Endothelial cell of umbilical vein (primary cell): Measurements from ENCODE around the gene ITGAE. TPM values are rescaled to one million over a fixed set of nuclear protein-coding genes. Genes with fewer than 3 reads are reported as not detected.
A peak's percentile ranks its signal among the peaks of the same experiment; 100 is the strongest.

Experiments used
- BruUV-seq: library from RNA; stranded (reverse); fragments of 400-500 nt; replicated peaks from 2 replicates; lab custom pipeline; 2021; lab: Mats Ljungman, UMichigan
- CTCF ChIA-PET: fragments of 300-600, 350-600 bp; sonication (Branson Sonifier 250); formaldehyde crosslinking; loops from one replicate; lab custom pipeline; 2021; ENCODE audit warnings: antibody characterized with exemption, inconsistent platforms; lab: Charles Lee
- POLR2A ChIA-PET: fragments of 300-600, 350-600 bp; sonication (Branson Sonifier 250); formaldehyde crosslinking; loops from one replicate; lab custom pipeline; 2021; ENCODE audit warnings: antibody characterized with exemption, inconsistent platforms; lab: Charles Lee
- DNase-seq: peaks from one replicate; pipeline ENCODE4 v3.0.0-alpha.2; 2011; ENCODE audit warnings: low read depth, low spot score
- FAIRE-seq: peaks from 2 replicates; lab custom pipeline; 2011; peaks lifted over from hg19 to GRCh38; lab: Jason Lieb, UNC
- H2AFZ ChIP-seq: 2 replicates; pipeline ENCODE4 v1.6.0; 2012; ENCODE audit warnings: low read depth, low read length, control low read depth, inconsistent platforms
- H3K27ac ChIP-seq: 2 replicates; pipeline ENCODE4 v1.5.1; 2011; ENCODE audit warnings: low read depth, mild to moderate bottlenecking, control low read depth, low read length, moderate library complexity; ENCODE audit not compliant: insufficient read depth
- H3K27me3 ChIP-seq, 2 experiments: 2 replicates each; pipeline versions ENCODE4 v1.6.0 to v1.6.1; 2011; ENCODE audit warnings: low read length in 2 of 2, mixed read lengths in 1 of 2; ENCODE audit not compliant: control insufficient read depth in 2 of 2, insufficient read depth in 2 of 2
- H3K36me3 ChIP-seq, 2 experiments: 2 replicates in 1 of 2; 3 replicates in 1 of 2; pipeline ENCODE4 v1.5.1; 2011; ENCODE audit warnings: low read length in 2 of 2, mild to moderate bottlenecking in 1 of 2, moderate library complexity in 1 of 2; ENCODE audit not compliant: control insufficient read depth in 2 of 2, insufficient read depth in 2 of 2; ENCODE audit errors: extremely low read depth in 1 of 2
- H3K4me1 ChIP-seq: 3 replicates; pipeline ENCODE4 v1.5.1; 2011; ENCODE audit warnings: mild to moderate bottlenecking, low read length; ENCODE audit not compliant: control insufficient read depth, insufficient read depth; ENCODE audit errors: extremely low read depth
- H3K4me2 ChIP-seq: 2 replicates; pipeline ENCODE4 v1.6.1; 2011; ENCODE audit warnings: low read length, control low read depth, mixed read lengths; ENCODE audit not compliant: insufficient read depth
- H3K4me3 ChIP-seq, 3 experiments: fragments of 200-600 bp in 1 of 3; sonication (generic), shearing (Covaris generic) in 1 of 3; replicated peaks in 1 of 3; 2 replicates each; pipeline ENCODE4 v1.5.1; 2011 to 2016; ENCODE audit warnings: control low read depth in 3 of 3, low read length in 3 of 3, mild to moderate bottlenecking in 2 of 3, inconsistent platforms in 1 of 3, low read depth in 1 of 3, moderate library complexity in 1 of 3; ENCODE audit not compliant: insufficient read depth in 1 of 3
- H3K79me2 ChIP-seq: 2 replicates; pipeline ENCODE4 v1.6.0; 2012; ENCODE audit warnings: low read length, inconsistent platforms; ENCODE audit not compliant: control insufficient read depth, insufficient read depth
- H3K9ac ChIP-seq: replicated peaks from 2 replicates; pipeline ENCODE3; 2011; ENCODE audit warnings: low read length, control low read depth; ENCODE audit not compliant: insufficient read depth; ENCODE audit errors: extremely low read depth
- H3K9me1 ChIP-seq: replicated peaks from 3 replicates; pipeline ENCODE4 v1.6.0; 2011; ENCODE audit warnings: mild to moderate bottlenecking, low read length; ENCODE audit not compliant: control insufficient read depth, insufficient read depth; ENCODE audit errors: extremely low read depth
- H3K9me3 ChIP-seq: replicated peaks from 2 replicates; pipeline ENCODE4 v1.5.1; 2012; ENCODE audit warnings: low read length, inconsistent platforms; ENCODE audit not compliant: control insufficient read depth, insufficient read depth
- H4K20me1 ChIP-seq: replicated peaks from 2 replicates; pipeline ENCODE3; 2011; ENCODE audit warnings: mild to moderate bottlenecking, low read length; ENCODE audit not compliant: control insufficient read depth, insufficient read depth; ENCODE audit errors: extremely low read depth
- EZH2 ChIP-seq: IDR thresholded peaks from 2 replicates; pipeline ENCODE4 v1.6.1; 2012; ENCODE audit warnings: borderline replicate concordance, low read depth, mild to moderate bottlenecking, moderate library complexity, low read length, inconsistent platforms; ENCODE audit not compliant: severe bottlenecking
- FOS ChIP-seq: IDR thresholded peaks from 2 replicates; pipeline ENCODE4 v1.6.1; 2011; ENCODE audit warnings: mild to moderate bottlenecking, low read length, moderate library complexity, borderline replicate concordance; ENCODE audit not compliant: insufficient read depth
- GATA2 ChIP-seq: IDR thresholded peaks from 2 replicates; pipeline ENCODE4 v1.7.0; 2011; ENCODE audit warnings: low read depth, mild to moderate bottlenecking, moderate library complexity, mixed read lengths, low read length; ENCODE audit not compliant: insufficient read length, insufficient read depth
- JUN ChIP-seq: IDR thresholded peaks from 2 replicates; pipeline ENCODE4 v1.6.1; 2011; ENCODE audit warnings: borderline replicate concordance, low read depth; ENCODE audit not compliant: insufficient read length, insufficient read depth
- MYC ChIP-seq: IDR thresholded peaks from one replicate; pipeline ENCODE4 v1.6.1; 2011; ENCODE audit warnings: mild to moderate bottlenecking, low read depth, low read length
- dilution Hi-C: fragments of 300-500 bp; cut with MboI; formaldehyde crosslinking; loops from one replicate; pipeline ENCODE4 v1.15.0; 2019; ENCODE audit warnings: low sequenced_read_pairs; ENCODE audit not compliant: extremely low pct_ligation_motif_present
- intact Hi-C: fragments of 100-400 bp; cut with micrococcal nuclease; formaldehyde crosslinking; loops from one replicate; pipeline ENCODE4 v1.10.0; 2022
- polyA plus RNA-seq, 4 experiments: library from polyadenylated mRNA; depleted of rRNA in 3 of 4; stranded (reverse) in 3 of 4; unstranded in 1 of 4; fragments of >200 nt; gene quantifications; 2 replicates each; pipeline versions ENCODE4 v1.2.1 to v1.2.3, GENCODE V29; 2011 to 2012; ENCODE audit warnings: missing spikeins in 1 of 4
- total RNA-seq: library from RNA; stranded (reverse); gene quantifications from 2 replicates; pipeline ENCODE4 v1.2.3, GENCODE V29; 2021
- TF ChIP-seq, protein P1 (sequence below): IDR thresholded peaks from 2 replicates; pipeline ENCODE4 v1.6.1; 2011; ENCODE audit not compliant: insufficient read depth, insufficient read length
- TF ChIP-seq, protein P2 (sequence below), 2 donors: IDR thresholded peaks; 1 replicate in 1 of 2; 2 replicates in 1 of 2; pipeline ENCODE4 v1.5.1; 2011; ENCODE audit warnings: low read length in 2 of 2, mild to moderate bottlenecking in 2 of 2, moderate library complexity in 2 of 2, control low read depth in 1 of 2, inconsistent platforms in 1 of 2, low read depth in 1 of 2; ENCODE audit not compliant: insufficient read depth in 1 of 2; ENCODE audit errors: extremely low read depth in 1 of 2

The ITGAE gene
- total and polyA plus RNA-seq, 2 donors (not counting 3 experiments of a cell fraction or from before 2014, with no cell fraction given), result 29.6 to 71.6 TPM

DNA sequence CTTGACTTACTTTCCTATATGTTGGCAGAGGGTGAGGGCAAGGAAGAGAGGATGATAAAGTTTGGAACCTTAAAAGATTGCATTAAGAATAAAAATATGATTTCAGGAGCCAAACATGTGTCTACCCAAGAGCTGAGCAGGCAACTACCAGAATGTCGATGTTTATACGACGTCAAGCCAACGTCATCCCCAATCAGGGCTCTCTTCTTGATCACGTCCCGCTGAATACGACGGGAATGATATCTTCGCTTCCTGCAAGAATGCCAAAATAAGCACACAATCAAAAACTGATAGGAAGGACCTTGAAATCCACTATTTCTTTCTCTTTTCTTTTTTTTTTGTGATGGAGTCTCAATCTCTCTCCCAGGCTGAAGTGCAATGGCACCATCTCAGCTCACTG, 20.1 kb upstream of the ITGAE start:
- Histone ChIP-seq H4K20me1 (no peaks in the 10 kb centered on the region), H3K27me3 (no peaks in the 10 kb centered on the region), H3K9ac (no peak overlapping the region), H3K4me1 (peaks cover 10% of the 10 kb centered on the region), H2AFZ (no peak overlapping the region), H3K9me1 (no peaks in the 10 kb centered on the region), H3K4me3 (no peak overlapping the region), H3K79me2 (no peaks in the 10 kb centered on the region), H3K4me2 (no peak overlapping the region), H3K27ac (no peak overlapping the region), H3K9me3 (no peaks in the 10 kb centered on the region), H3K36me3 (peaks cover 14 to 25% of the 10 kb centered on the region in 2 experiments)
- BruUV-seq, result no TSS peak
- intact Hi-C loops (loop anchor here (10.0 kb wide), 1 partner anchor 776 kb away; no protein-coding TSS in a partner anchor), dilution Hi-C loops (no loop called here)
- ChIA-PET CTCF (interaction anchor here (1.1 to 4.2 kb wide), 2 partner anchors 23 to 83 kb away, joined by 3 to 20 read pairs; no protein-coding TSS in a partner anchor), POLR2A (no interaction called here)
- FAIRE-seq, result no peak
- TF ChIP-seq, protein P1, sequence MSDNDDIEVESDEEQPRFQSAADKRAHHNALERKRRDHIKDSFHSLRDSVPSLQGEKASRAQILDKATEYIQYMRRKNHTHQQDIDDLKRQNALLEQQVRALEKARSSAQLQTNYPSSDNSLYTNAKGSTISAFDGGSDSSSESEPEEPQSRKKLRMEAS, result no peak
- TF ChIP-seq FOS (no peak), JUN (no peak), GATA2 (no peak), MYC (no peak), EZH2 (no peak)
- no peak for DNase-seq

DNA sequence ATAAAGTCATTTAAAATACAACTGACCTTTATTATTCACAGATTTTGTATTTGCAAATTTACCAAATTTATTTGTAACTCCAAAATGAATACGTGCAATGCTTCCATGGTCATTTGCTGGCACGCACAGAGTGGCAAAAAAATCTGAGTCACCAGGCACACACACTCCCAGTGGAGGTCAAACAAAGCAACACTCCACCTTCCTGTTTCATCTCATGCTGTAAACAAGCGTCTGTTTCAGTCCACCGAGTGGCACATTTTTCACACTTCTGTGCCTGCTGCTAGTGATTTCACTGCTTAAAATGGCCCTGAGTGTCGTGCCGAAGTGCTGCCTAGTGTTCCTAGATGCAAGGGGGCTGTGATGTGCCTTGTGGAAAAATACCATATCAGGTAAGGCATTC, 17.8 kb upstream of the ITGAE start:
- intact Hi-C loops, result no loop called here
- H3K27ac ChIP-seq, result peak overlapping the region; percentile 6
- no peak overlapping the region for H3K4me3 ChIP-seq
- peaks cover 22 to 27% of the 10 kb centered on the region in 2 experiments for H3K36me3 ChIP-seq
- CTCF ChIA-PET, result interaction anchor here (1.0 to 1.3 kb wide), 2 partner anchors 25 to 81 kb away, joined by 3 to 19 read pairs; no protein-coding TSS in a partner anchor
- TF ChIP-seq JUN (peak; percentile 31), EZH2 (no peak), FOS (peak; percentile 27)
- TF ChIP-seq, protein P2, sequence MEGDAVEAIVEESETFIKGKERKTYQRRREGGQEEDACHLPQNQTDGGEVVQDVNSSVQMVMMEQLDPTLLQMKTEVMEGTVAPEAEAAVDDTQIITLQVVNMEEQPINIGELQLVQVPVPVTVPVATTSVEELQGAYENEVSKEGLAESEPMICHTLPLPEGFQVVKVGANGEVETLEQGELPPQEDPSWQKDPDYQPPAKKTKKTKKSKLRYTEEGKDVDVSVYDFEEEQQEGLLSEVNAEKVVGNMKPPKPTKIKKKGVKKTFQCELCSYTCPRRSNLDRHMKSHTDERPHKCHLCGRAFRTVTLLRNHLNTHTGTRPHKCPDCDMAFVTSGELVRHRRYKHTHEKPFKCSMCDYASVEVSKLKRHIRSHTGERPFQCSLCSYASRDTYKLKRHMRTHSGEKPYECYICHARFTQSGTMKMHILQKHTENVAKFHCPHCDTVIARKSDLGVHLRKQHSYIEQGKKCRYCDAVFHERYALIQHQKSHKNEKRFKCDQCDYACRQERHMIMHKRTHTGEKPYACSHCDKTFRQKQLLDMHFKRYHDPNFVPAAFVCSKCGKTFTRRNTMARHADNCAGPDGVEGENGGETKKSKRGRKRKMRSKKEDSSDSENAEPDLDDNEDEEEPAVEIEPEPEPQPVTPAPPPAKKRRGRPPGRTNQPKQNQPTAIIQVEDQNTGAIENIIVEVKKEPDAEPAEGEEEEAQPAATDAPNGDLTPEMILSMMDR (IDR thresholded peaks at IDR 0.05; ENCODE audit: extremely low read depth in 1 of 2, insufficient read depth in 1 of 2, low read depth in 1 of 2, low read length in 2 of 2), result no peak
- TF ChIP-seq, protein P1, result no peak
- H2AFZ ChIP-seq, result no peak overlapping the region
- DNase-seq (peak; percentile 88), FAIRE-seq (peak; percentile 93)
- no peaks in the 10 kb centered on the region for H3K27me3 ChIP-seq
- POLR2A ChIA-PET, result no interaction called here
- H3K79me2 ChIP-seq, result no peaks in the 10 kb centered on the region
- H3K9ac ChIP-seq, result no peak overlapping the region
- peaks cover 10% of the 10 kb centered on the region for H3K4me1 ChIP-seq
- dilution Hi-C loops, result no loop called here
- H3K9me1 ChIP-seq, result no peaks in the 10 kb centered on the region
- BruUV-seq, result no TSS peak
- H3K9me3 ChIP-seq, result no peaks in the 10 kb centered on the region
- H4K20me1 ChIP-seq, result no peaks in the 10 kb centered on the region
- no peak overlapping the region for H3K4me2 ChIP-seq
